GM12891 (cell line): Measurements from ENCODE around the gene PPIE.
A peak's percentile ranks its signal among the peaks of the same experiment; 100 is the strongest.

Experiments
- DNase-seq: peaks from one replicate; pipeline ENCODE4 v3.0.0; 2011; ENCODE audit warnings: low spot score; ENCODE audit not compliant: insufficient read length
- FAIRE-seq: peaks from 2 replicates; lab custom pipeline; 2011; peaks lifted over from hg19 to GRCh38; lab: Jason Lieb, UNC
- PAX5 ChIP-seq: IDR thresholded peaks from 2 replicates; pipeline ENCODE4 v1.6.1; 2011; ENCODE audit warnings: low read length, moderate library complexity, mild to moderate bottlenecking; ENCODE audit not compliant: insufficient read depth, severe bottlenecking
- POLR2A ChIP-seq: IDR thresholded peaks from 2 replicates; pipeline ENCODE4 v1.6.1; 2011; ENCODE audit warnings: low read depth, low read length, control low read depth
- POLR2AphosphoS5 ChIP-seq: IDR thresholded peaks from 2 replicates; pipeline ENCODE4 v1.6.1; 2011; ENCODE audit warnings: low read depth, low read length, control low read depth
- POU2F2 ChIP-seq: IDR thresholded peaks from 2 replicates; pipeline ENCODE4 v1.6.1; 2011; ENCODE audit warnings: low read depth, mild to moderate bottlenecking, control low read depth, low read length, moderate library complexity
- SPI1 ChIP-seq: IDR thresholded peaks from 2 replicates; pipeline ENCODE4 v1.6.1; 2011; ENCODE audit warnings: low read depth, low read length, control low read depth
- TAF1 ChIP-seq: IDR thresholded peaks from 2 replicates; pipeline ENCODE4 v1.6.1; 2011; ENCODE audit warnings: low read depth, low read length, control low read depth

PPIE gene

GRCh38 chr1:39754026-39754570 is 15.4 kb downstream of the PPIE start:
- FAIRE-seq (no peak), DNase-seq (no peak)
- no peak for TF ChIP-seq POU2F2
- no peak for TF ChIP-seq SPI1
- TF ChIP-seq TAF1: no peak
- TF ChIP-seq POLR2A: no peak
- TF ChIP-seq POLR2AphosphoS5: no peak
- TF ChIP-seq PAX5: no peak

- FAIRE-seq (no peak), DNase-seq (no peak)
- TF ChIP-seq TAF1 (no peak), PAX5 (no peak), SPI1 (no peak), POU2F2 (no peak), POLR2A (no peak), POLR2AphosphoS5 (no peak)
These were observed 16.3 kb downstream of the PPIE start for GRCh38 chr1:39754906-39755504.

GRCh38 chr1:39755965-39756659 is 17.4 kb downstream of the PPIE start:
- TF ChIP-seq PAX5: no peak
- no peak for TF ChIP-seq SPI1
- no peak for TF ChIP-seq POLR2A
- TF ChIP-seq POU2F2: no peak
- TF ChIP-seq TAF1: no peak
- TF ChIP-seq POLR2AphosphoS5: no peak
- FAIRE-seq (no peak), DNase-seq (no peak)

- FAIRE-seq (no peak), DNase-seq (no peak)
- TF ChIP-seq SPI1: no peak
These were observed 18.8 kb downstream of the PPIE start for GRCh38 chr1:39757501-39757900.

GRCh38 chr1:39758556-39759435 is 20.1 kb downstream of the PPIE start:
- FAIRE-seq (no peak), DNase-seq (no peak)
- TF ChIP-seq POLR2AphosphoS5 (no peak), SPI1 (no peak), TAF1 (no peak)

GRCh38 chr1:39759436-39759726 is 20.7 kb downstream of the PPIE start:
- FAIRE-seq (no peak), DNase-seq (no peak)
- TF ChIP-seq TAF1: no peak
- no peak for TF ChIP-seq PAX5
- no peak for TF ChIP-seq POLR2A
- TF ChIP-seq POU2F2: no peak
- TF ChIP-seq SPI1: no peak
- TF ChIP-seq POLR2AphosphoS5: no peak

- FAIRE-seq (peak; percentile 35), DNase-seq (no peak)
- TF ChIP-seq POU2F2: no peak
- no peak for TF ChIP-seq POLR2AphosphoS5
- no peak for TF ChIP-seq PAX5
- no peak for TF ChIP-seq POLR2A
- no peak for TF ChIP-seq SPI1
- no peak for TF ChIP-seq TAF1
These were observed 21.7 kb downstream of the PPIE start for GRCh38 chr1:39760074-39761008.

GRCh38 chr1:39761016-39761415 is 22.3 kb downstream of the PPIE start:
- TF ChIP-seq POLR2A: no peak
- TF ChIP-seq POLR2AphosphoS5: no peak
- no peak for TF ChIP-seq POU2F2
- no peak for TF ChIP-seq TAF1
- TF ChIP-seq SPI1: no peak
- TF ChIP-seq PAX5: no peak
- FAIRE-seq (no peak), DNase-seq (no peak)

GRCh38 chr1:39761557-39762260 is 23.0 kb downstream of the PPIE start:
- DNase-seq: no peak
- TF ChIP-seq SPI1 (no peak), POLR2AphosphoS5 (no peak), TAF1 (no peak), PAX5 (no peak), POU2F2 (no peak), POLR2A (no peak)
- no peak for FAIRE-seq
